ENCODE results near the gene HOTAIR.

Gene HOTAIR

GRCh38 chr12:53956251-53956887 lies 18.4 kb downstream of the HOTAIR start:
- TF ChIP-seq CTCF (IDR thresholded peaks at IDR 0.05; ENCODE audit: borderline replicate concordance, control extremely low read depth, extremely low read depth, insufficient read depth, missing control alignments), result no peak
- in situ Hi-C loops (cut with MboI; ENCODE audit: low sequenced_read_pairs, unreplicated experiment), result no loop called here
- no peak for DNase-seq (ENCODE audit: low spot score)

- in situ Hi-C loops (cut with MboI; ENCODE audit: low sequenced_read_pairs, unreplicated experiment), result no loop called here
- TF ChIP-seq CTCF (IDR thresholded peaks at IDR 0.05; ENCODE audit: borderline replicate concordance, control extremely low read depth, extremely low read depth, insufficient read depth, missing control alignments), result no peak
- no peak for DNase-seq (ENCODE audit: low spot score)
These were observed 18.9 kb downstream of the HOTAIR start for GRCh38 chr12:53955776-53956250.

- TF ChIP-seq CTCF (IDR thresholded peaks at IDR 0.05; ENCODE audit: borderline replicate concordance, control extremely low read depth, extremely low read depth, insufficient read depth, missing control alignments), result no peak
- in situ Hi-C loops (cut with MboI; ENCODE audit: low sequenced_read_pairs, unreplicated experiment), result no loop called here
- no peak for DNase-seq (ENCODE audit: low spot score)
These were observed 19.5 kb downstream of the HOTAIR start for GRCh38 chr12:53955036-53955775.

- in situ Hi-C loops (cut with MboI; ENCODE audit: low sequenced_read_pairs, unreplicated experiment), result no loop called here
- DNase-seq (ENCODE audit: low spot score), result no peak
- TF ChIP-seq CTCF (IDR thresholded peaks at IDR 0.05; ENCODE audit: borderline replicate concordance, control extremely low read depth, extremely low read depth, insufficient read depth, missing control alignments), result no peak
These were observed 20.1 kb downstream of the HOTAIR start, which contains the start of gene HOXC12 for GRCh38 chr12:53954694-53955035. TSS of gene HOXC12 (plus strand) at chr12:53954903. CDS start at chr12:53954930, 27 bp downstream.

GRCh38 chr12:53953831-53954693 lies 20.7 kb downstream of the HOTAIR start:
- no peak for TF ChIP-seq CTCF (IDR thresholded peaks at IDR 0.05; ENCODE audit: borderline replicate concordance, control extremely low read depth, extremely low read depth, insufficient read depth, missing control alignments)
- no peak for DNase-seq (ENCODE audit: low spot score)
- in situ Hi-C loops (cut with MboI; ENCODE audit: low sequenced_read_pairs, unreplicated experiment), result no loop called here
